Measurements from ENCODE around the gene XPO5.
"Not testable (repeated sequence)": the region's sequence is repeated elsewhere in the genome, so short reads cannot be mapped to it uniquely, and the experiment has no call there.

GRCh38 chr6:43557620-43558019 lies 18.2 kb downstream of the XPO5 start:
- TF ChIP-seq CTCF (IDR thresholded peaks at IDR 0.05 in 8 of 11, conservative IDR thresholded peaks at IDR 0.05 in 3 of 11); POLR2A (IDR thresholded peaks at IDR 0.05); POLR2AphosphoS5 (IDR thresholded peaks at IDR 0.05): not testable (repeated sequence)
